Measurements from ENCODE around the gene C2CD3. TPM values are rescaled to one million over a fixed set of nuclear protein-coding genes. Genes with fewer than 3 reads are reported as not detected.

C2CD3 gene
- total RNA-seq, 1 donor from 2014 or later: 53.7 TPM

DNA sequence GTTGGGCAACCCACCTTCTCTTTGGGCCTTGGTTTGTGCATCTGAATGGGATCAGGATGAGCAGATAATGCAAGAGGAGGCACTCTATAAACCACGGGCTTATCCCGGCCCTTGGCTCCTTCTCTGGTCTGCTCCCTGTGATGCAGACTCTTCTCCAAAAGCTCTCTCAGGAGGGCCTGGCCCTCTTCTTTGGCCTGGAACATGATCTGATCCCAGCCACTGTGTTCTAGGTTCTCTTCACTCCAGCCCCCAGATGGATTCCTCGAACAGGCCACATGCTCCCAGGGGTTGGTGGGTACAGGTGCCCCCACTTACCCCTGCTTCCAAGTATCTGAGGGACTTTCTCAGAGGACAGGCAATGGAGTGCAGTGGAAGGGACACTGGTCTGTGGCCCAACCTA lies 153.2 kb downstream of the C2CD3 start:
- no peak overlapping the region for H3K9ac ChIP-seq (ENCODE audit: low read length)
- H3K27me3 ChIP-seq (ENCODE audit: insufficient read depth, low read length): no peaks in the 10 kb centered on the region
- H3K9me3 ChIP-seq (ENCODE audit: insufficient read depth, low read depth, low read length): no peaks in the 10 kb centered on the region
- no peak overlapping the region for H3K4me3 ChIP-seq (ENCODE audit: insufficient read depth, low read depth, low read length)
- no peak overlapping the region for H3K4me2 ChIP-seq (ENCODE audit: low read length)
- H4K20me1 ChIP-seq (ENCODE audit: insufficient read depth, low read length): no peaks in the 10 kb centered on the region
- Mint-ChIP-seq H3K4me3 (ENCODE audit: unreplicated experiment) (no peak overlapping the region), H3K9me3 (ENCODE audit: unreplicated experiment) (no peaks in the 10 kb centered on the region), H3K27ac (ENCODE audit: unreplicated experiment) (no peak overlapping the region), H3K4me1 (ENCODE audit: low read depth, unreplicated experiment) (peaks cover 14% of the 10 kb centered on the region), H3K36me3 (ENCODE audit: low read depth, unreplicated experiment) (peaks cover 43% of the 10 kb centered on the region), H3K27me3 (ENCODE audit: low read depth, unreplicated experiment) (no peaks in the 10 kb centered on the region)
- no peak for FAIRE-seq
- TF ChIP-seq, protein P1, sequence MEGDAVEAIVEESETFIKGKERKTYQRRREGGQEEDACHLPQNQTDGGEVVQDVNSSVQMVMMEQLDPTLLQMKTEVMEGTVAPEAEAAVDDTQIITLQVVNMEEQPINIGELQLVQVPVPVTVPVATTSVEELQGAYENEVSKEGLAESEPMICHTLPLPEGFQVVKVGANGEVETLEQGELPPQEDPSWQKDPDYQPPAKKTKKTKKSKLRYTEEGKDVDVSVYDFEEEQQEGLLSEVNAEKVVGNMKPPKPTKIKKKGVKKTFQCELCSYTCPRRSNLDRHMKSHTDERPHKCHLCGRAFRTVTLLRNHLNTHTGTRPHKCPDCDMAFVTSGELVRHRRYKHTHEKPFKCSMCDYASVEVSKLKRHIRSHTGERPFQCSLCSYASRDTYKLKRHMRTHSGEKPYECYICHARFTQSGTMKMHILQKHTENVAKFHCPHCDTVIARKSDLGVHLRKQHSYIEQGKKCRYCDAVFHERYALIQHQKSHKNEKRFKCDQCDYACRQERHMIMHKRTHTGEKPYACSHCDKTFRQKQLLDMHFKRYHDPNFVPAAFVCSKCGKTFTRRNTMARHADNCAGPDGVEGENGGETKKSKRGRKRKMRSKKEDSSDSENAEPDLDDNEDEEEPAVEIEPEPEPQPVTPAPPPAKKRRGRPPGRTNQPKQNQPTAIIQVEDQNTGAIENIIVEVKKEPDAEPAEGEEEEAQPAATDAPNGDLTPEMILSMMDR (IDR thresholded peaks at IDR 0.05; ENCODE audit: insufficient read depth, low read depth, low read length): no peak
- TF ChIP-seq EZH2 (IDR thresholded peaks at IDR 0.05; ENCODE audit: insufficient read depth, low read length): no peak
- H3K79me2 ChIP-seq (ENCODE audit: insufficient read depth, low read length): no peaks in the 10 kb centered on the region
- no peaks in the 10 kb centered on the region for H3K36me3 ChIP-seq (ENCODE audit: insufficient read depth, low read length)
- no peak for DNase-seq (ENCODE audit: low read depth)
- H2AFZ ChIP-seq (ENCODE audit: low read depth, low read length): no peak overlapping the region
- H3K27ac ChIP-seq (ENCODE audit: low read depth, low read length): no peak overlapping the region
- H3K4me1 ChIP-seq (ENCODE audit: insufficient read depth, low read length): peaks cover 9% of the 10 kb centered on the region

DNA sequence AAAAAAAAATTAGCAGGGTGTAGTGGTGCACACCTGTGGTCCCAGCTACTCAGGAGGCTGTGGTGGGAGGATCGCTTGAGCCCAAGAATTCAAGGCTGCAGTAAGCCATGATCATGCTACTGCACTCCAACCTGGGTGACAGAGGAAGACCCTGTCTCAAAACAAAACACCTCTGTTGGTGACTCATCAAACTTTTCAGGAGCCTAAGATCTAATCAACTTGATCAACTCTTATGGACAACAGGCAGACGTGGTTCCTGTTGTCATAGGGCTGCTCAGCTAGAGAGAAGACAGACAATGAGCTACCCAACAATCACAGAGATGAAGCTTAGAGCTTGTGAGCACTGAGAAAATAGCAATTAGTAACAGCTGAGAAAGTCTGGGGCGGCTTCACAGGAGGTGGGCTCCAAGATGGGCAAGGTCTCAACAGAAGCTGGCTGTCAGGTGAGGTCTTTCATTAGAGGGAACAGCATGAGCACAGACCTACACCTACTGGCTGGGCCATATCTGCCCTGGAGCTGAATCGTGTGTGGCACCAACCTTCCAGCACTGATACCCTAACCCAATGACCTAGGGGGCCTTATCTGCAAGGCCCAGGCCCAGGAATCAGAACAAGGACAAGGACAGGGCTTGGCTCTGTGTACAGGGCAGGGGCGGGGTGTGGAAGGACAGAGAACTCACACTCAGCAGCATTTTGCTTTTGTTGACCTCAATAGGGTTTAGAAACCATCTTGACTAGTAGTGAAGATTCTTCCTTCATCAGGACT lies 154.7 kb downstream of the C2CD3 start:
- H3K4me3 Mint-ChIP-seq (ENCODE audit: unreplicated experiment): no peak overlapping the region
- Histone ChIP-seq H3K4me1 (ENCODE audit: insufficient read depth, low read length) (peaks cover 9% of the 10 kb centered on the region), H3K27ac (ENCODE audit: low read depth, low read length) (no peak overlapping the region), H2AFZ (ENCODE audit: low read depth, low read length) (no peak overlapping the region), H3K9me3 (ENCODE audit: insufficient read depth, low read depth, low read length) (no peaks in the 10 kb centered on the region), H3K4me3 (ENCODE audit: insufficient read depth, low read depth, low read length) (no peak overlapping the region), H3K27me3 (ENCODE audit: insufficient read depth, low read length) (no peaks in the 10 kb centered on the region), H3K36me3 (ENCODE audit: insufficient read depth, low read length) (no peaks in the 10 kb centered on the region), H3K4me2 (ENCODE audit: low read length) (no peak overlapping the region), H4K20me1 (ENCODE audit: insufficient read depth, low read length) (no peaks in the 10 kb centered on the region), H3K79me2 (ENCODE audit: insufficient read depth, low read length) (no peaks in the 10 kb centered on the region), H3K9ac (ENCODE audit: low read length) (no peak overlapping the region)
- no peaks in the 10 kb centered on the region for H3K9me3 Mint-ChIP-seq (ENCODE audit: unreplicated experiment)
- FAIRE-seq (no peak), DNase-seq (ENCODE audit: low read depth) (no peak)
- H3K27ac Mint-ChIP-seq (ENCODE audit: unreplicated experiment): no peak overlapping the region
- no peak for TF ChIP-seq EZH2 (IDR thresholded peaks at IDR 0.05; ENCODE audit: insufficient read depth, low read length)
- TF ChIP-seq, protein P1 (IDR thresholded peaks at IDR 0.05; ENCODE audit: insufficient read depth, low read depth, low read length): no peak
- H3K4me1 Mint-ChIP-seq (ENCODE audit: low read depth, unreplicated experiment): peaks cover 14% of the 10 kb centered on the region
- H3K27me3 Mint-ChIP-seq (ENCODE audit: low read depth, unreplicated experiment): no peaks in the 10 kb centered on the region
- peaks cover 51% of the 10 kb centered on the region for H3K36me3 Mint-ChIP-seq (ENCODE audit: low read depth, unreplicated experiment)

GRCh38 chr11:74014880-74015279 lies 155.9 kb downstream of the C2CD3 start:
- DNase-seq (ENCODE audit: low read depth) (no peak), FAIRE-seq (no peak)
- Mint-ChIP-seq H3K36me3 (ENCODE audit: low read depth, unreplicated experiment) (peaks cover 53% of the 10 kb centered on the region), H3K9me3 (ENCODE audit: unreplicated experiment) (no peaks in the 10 kb centered on the region), H3K27me3 (ENCODE audit: low read depth, unreplicated experiment) (peaks cover 2% of the 10 kb centered on the region), H3K4me1 (ENCODE audit: low read depth, unreplicated experiment) (peaks cover 9% of the 10 kb centered on the region), H3K27ac (ENCODE audit: unreplicated experiment) (no peak overlapping the region), H3K4me3 (ENCODE audit: unreplicated experiment) (no peak overlapping the region)
- no peak overlapping the region for H3K9ac ChIP-seq (ENCODE audit: low read length)
- H3K9me3 ChIP-seq (ENCODE audit: insufficient read depth, low read depth, low read length): no peaks in the 10 kb centered on the region
- H3K4me1 ChIP-seq (ENCODE audit: insufficient read depth, low read length): peaks cover 9% of the 10 kb centered on the region
- H3K27me3 ChIP-seq (ENCODE audit: insufficient read depth, low read length): no peaks in the 10 kb centered on the region
- no peaks in the 10 kb centered on the region for H3K79me2 ChIP-seq (ENCODE audit: insufficient read depth, low read length)
- H3K27ac ChIP-seq (ENCODE audit: low read depth, low read length): no peak overlapping the region
- no peak overlapping the region for H3K4me3 ChIP-seq (ENCODE audit: insufficient read depth, low read depth, low read length)
- H3K4me2 ChIP-seq (ENCODE audit: low read length): no peak overlapping the region
- no peak for TF ChIP-seq EZH2 (IDR thresholded peaks at IDR 0.05; ENCODE audit: insufficient read depth, low read length)
- TF ChIP-seq, protein P1 (IDR thresholded peaks at IDR 0.05; ENCODE audit: insufficient read depth, low read depth, low read length): no peak
- no peaks in the 10 kb centered on the region for H3K36me3 ChIP-seq (ENCODE audit: insufficient read depth, low read length)
- no peaks in the 10 kb centered on the region for H4K20me1 ChIP-seq (ENCODE audit: insufficient read depth, low read length)
- H2AFZ ChIP-seq (ENCODE audit: low read depth, low read length): no peak overlapping the region

Measured in astrocyte (in vitro differentiated cells and primary cell).